Endothelial cell (in vitro differentiated cells): ENCODE results near the gene FGF14. TPM values are rescaled to one million over a fixed set of nuclear protein-coding genes. Genes with fewer than 3 reads are reported as not detected.

Source experiments
- DNase-seq: peaks from one replicate; pipeline ENCODE4 v3.0.0; 2021; ENCODE audit warnings: low spot score
- H3K27ac Mint-ChIP-seq: one replicate; pipeline ENCODE4 v1.8.0; 2021; ENCODE audit warnings: mixed read lengths, inconsistent platforms; ENCODE audit not compliant: unreplicated experiment
- H3K27me3 Mint-ChIP-seq: one replicate; pipeline ENCODE4 v1.8.0; 2021; ENCODE audit warnings: mild to moderate bottlenecking, moderate library complexity, mixed read lengths, inconsistent platforms; ENCODE audit not compliant: unreplicated experiment
- H3K36me3 Mint-ChIP-seq: one replicate; pipeline ENCODE4 v1.8.0; 2021; ENCODE audit warnings: mild to moderate bottlenecking, low read depth, mixed read lengths, inconsistent platforms; ENCODE audit not compliant: unreplicated experiment
- H3K4me1 Mint-ChIP-seq: one replicate; pipeline ENCODE4 v1.8.0; 2021; ENCODE audit warnings: mild to moderate bottlenecking, mixed read lengths, inconsistent platforms; ENCODE audit not compliant: unreplicated experiment
- H3K4me3 Mint-ChIP-seq: one replicate; pipeline ENCODE4 v1.8.0; 2021; ENCODE audit warnings: mild to moderate bottlenecking, mixed read lengths, inconsistent platforms; ENCODE audit not compliant: unreplicated experiment
- H3K9me3 Mint-ChIP-seq: one replicate; pipeline ENCODE4 v1.8.0; 2021; ENCODE audit warnings: mixed read lengths, inconsistent platforms; ENCODE audit not compliant: unreplicated experiment
- total RNA-seq: library from RNA; stranded (reverse); fragmentation: NEBNext Ultra II Directional; extraction: Animal tissue kit (Norgen Biotek cat#: 25700); gene quantifications from one replicate; pipeline ENCODE4 v1.2.1, GENCODE V29; 2021; ENCODE audit not compliant: unreplicated experiment
- TF ChIP-seq, protein P1 (sequence below): fragments of 200-600 bp; sonication (generic); IDR thresholded peaks from one replicate; pipeline ENCODE4 v1.5.0; 2021; ENCODE audit warnings: antibody characterized with exemption; ENCODE audit not compliant: unreplicated experiment

The FGF14 gene
- total RNA-seq, 1 donor from 2014 or later, result 0.13 TPM

- Mint-ChIP-seq H3K4me3 (no peak overlapping the region), H3K27me3 (no peaks in the 10 kb centered on the region), H3K4me1 (no peaks in the 10 kb centered on the region), H3K36me3 (no peaks in the 10 kb centered on the region), H3K27ac (no peak overlapping the region), H3K9me3 (no peaks in the 10 kb centered on the region)
- TF ChIP-seq, protein P1, sequence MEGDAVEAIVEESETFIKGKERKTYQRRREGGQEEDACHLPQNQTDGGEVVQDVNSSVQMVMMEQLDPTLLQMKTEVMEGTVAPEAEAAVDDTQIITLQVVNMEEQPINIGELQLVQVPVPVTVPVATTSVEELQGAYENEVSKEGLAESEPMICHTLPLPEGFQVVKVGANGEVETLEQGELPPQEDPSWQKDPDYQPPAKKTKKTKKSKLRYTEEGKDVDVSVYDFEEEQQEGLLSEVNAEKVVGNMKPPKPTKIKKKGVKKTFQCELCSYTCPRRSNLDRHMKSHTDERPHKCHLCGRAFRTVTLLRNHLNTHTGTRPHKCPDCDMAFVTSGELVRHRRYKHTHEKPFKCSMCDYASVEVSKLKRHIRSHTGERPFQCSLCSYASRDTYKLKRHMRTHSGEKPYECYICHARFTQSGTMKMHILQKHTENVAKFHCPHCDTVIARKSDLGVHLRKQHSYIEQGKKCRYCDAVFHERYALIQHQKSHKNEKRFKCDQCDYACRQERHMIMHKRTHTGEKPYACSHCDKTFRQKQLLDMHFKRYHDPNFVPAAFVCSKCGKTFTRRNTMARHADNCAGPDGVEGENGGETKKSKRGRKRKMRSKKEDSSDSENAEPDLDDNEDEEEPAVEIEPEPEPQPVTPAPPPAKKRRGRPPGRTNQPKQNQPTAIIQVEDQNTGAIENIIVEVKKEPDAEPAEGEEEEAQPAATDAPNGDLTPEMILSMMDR, result no peak
- DNase-seq, result no peak
These were observed 655.3 kb downstream of the FGF14 start for GRCh38 chr13:101746513-101746912.

DNA sequence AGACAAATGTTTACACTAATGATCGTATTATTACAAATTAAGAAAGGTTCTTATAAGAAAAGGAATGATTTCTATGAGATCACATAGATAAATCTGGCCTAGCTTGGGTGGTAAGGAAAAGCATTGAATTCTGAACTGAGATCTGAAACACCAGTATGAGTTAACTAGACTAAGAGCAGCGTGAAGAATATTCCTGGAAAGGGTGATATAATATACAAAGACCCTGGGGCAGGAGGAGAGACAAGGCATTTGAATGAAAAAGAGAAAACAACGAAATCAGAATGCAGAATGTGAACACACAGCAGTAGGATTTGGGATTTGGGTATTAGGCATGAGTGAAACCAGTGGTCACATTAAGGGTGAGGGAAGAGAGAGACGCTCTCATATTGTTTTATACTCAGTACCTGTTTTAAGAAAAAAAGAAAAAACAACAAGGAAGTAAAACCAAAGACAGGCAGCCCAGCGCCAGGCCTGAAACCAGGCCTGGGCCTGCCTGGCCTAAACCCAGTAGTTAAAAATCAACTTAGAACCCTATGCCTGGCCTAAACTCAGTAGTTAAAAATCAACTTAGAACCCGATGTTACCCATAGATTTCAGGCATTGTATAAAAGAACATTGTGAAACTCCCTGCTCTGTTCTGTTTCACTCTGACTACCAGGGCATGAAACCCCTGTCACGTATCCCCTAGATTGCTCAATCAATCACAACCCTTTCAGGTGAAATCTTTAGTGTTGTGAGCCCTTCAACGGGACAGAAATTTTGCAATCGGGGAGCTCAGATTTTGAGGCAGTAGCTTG lies 662.3 kb downstream of the FGF14 start:
- no peak overlapping the region for H3K4me3 Mint-ChIP-seq
- H3K4me1 Mint-ChIP-seq, result no peaks in the 10 kb centered on the region
- no peaks in the 10 kb centered on the region for H3K9me3 Mint-ChIP-seq
- no peaks in the 10 kb centered on the region for H3K36me3 Mint-ChIP-seq
- TF ChIP-seq, protein P1, result no peak
- DNase-seq, result no peak
- no peaks in the 10 kb centered on the region for H3K27me3 Mint-ChIP-seq
- no peak overlapping the region for H3K27ac Mint-ChIP-seq

GRCh38 chr13:101738336-101738735 lies 663.5 kb downstream of the FGF14 start:
- no peaks in the 10 kb centered on the region for H3K36me3 Mint-ChIP-seq
- no peak overlapping the region for H3K4me3 Mint-ChIP-seq
- no peaks in the 10 kb centered on the region for H3K9me3 Mint-ChIP-seq
- no peaks in the 10 kb centered on the region for H3K4me1 Mint-ChIP-seq
- no peak overlapping the region for H3K27ac Mint-ChIP-seq
- DNase-seq, result no peak
- no peaks in the 10 kb centered on the region for H3K27me3 Mint-ChIP-seq
- TF ChIP-seq, protein P1, result no peak

- TF ChIP-seq, protein P1, result no peak
- no peaks in the 10 kb centered on the region for H3K27me3 Mint-ChIP-seq
- H3K4me3 Mint-ChIP-seq, result no peak overlapping the region
- H3K27ac Mint-ChIP-seq, result no peak overlapping the region
- H3K4me1 Mint-ChIP-seq, result no peaks in the 10 kb centered on the region
- no peaks in the 10 kb centered on the region for H3K36me3 Mint-ChIP-seq
- DNase-seq, result no peak
- no peaks in the 10 kb centered on the region for H3K9me3 Mint-ChIP-seq
These were observed 665.3 kb downstream of the FGF14 start for GRCh38 chr13:101736566-101736965.

DNA sequence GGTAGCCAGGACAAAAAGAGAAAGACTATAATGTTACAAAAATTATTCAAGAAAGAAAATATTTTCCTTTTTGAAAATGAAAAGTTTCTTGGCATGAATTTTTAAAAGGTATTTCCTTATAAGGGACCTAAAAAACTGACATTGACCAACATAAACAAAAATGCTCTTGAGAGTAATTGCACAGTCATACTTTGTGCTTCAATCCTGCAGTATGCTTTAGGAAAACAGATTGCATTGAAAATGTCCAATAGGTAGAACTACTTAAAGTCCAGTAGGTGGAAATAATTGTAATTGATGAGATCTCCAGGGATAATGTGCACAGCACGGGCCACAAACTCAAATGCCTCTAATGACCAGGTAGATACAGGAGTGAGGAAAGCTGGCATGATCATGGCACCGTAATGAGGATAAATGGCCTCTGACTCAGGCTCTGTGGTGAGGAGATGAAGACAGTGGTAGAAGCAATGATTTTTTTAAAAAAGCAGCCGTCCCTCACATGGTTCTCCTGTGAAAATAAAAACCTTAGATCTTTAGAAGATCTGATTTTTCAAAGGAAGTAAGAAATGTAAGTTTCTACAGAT lies 671.3 kb downstream of the FGF14 start:
- Mint-ChIP-seq H3K36me3 (no peaks in the 10 kb centered on the region), H3K27me3 (no peaks in the 10 kb centered on the region), H3K4me3 (no peak overlapping the region), H3K4me1 (no peaks in the 10 kb centered on the region), H3K27ac (no peak overlapping the region), H3K9me3 (no peaks in the 10 kb centered on the region)
- DNase-seq, result no peak
- TF ChIP-seq, protein P1, result no peak
